Small intestine (tissue), 7 donors: ENCODE results near the gene HLTF. TPM values are rescaled to one million over a fixed set of nuclear protein-coding genes. Genes with fewer than 3 reads are reported as not detected.

Experiments
- DNase-seq, 2 donors: peaks; one replicate each; pipeline versions ENCODE4 v3.0.0 to v3.0.0-alpha.2; 2013
- FAIRE-seq: peaks from 2 replicates; lab custom pipeline; 2012; peaks lifted over from hg19 to GRCh38; lab: Jason Lieb, UNC
- H3K27ac ChIP-seq, 3 donors: one replicate each; pipeline ENCODE4 v1.5.1; 2013; ENCODE audit warnings: low read length in 2 of 3, mild to moderate bottlenecking in 2 of 3, control low read depth in 1 of 3, inconsistent platforms in 1 of 3, low read depth in 1 of 3, moderate library complexity in 1 of 3
- H3K27me3 ChIP-seq, 3 donors: one replicate each; pipeline ENCODE4 v1.6.1; 2013; ENCODE audit warnings: low read length in 3 of 3, inconsistent platforms in 1 of 3; ENCODE audit not compliant: control insufficient read depth in 3 of 3, insufficient read depth in 3 of 3
- H3K36me3 ChIP-seq, 3 donors: one replicate each; pipeline ENCODE4 v1.6.1; 2013; ENCODE audit warnings: low read length in 3 of 3, inconsistent platforms in 1 of 3, low read depth in 1 of 3, mild to moderate bottlenecking in 1 of 3, moderate library complexity in 1 of 3; ENCODE audit not compliant: control insufficient read depth in 3 of 3, insufficient read depth in 2 of 3
- H3K4me1 ChIP-seq, 3 donors: one replicate each; pipeline ENCODE4 v1.6.1; 2013; ENCODE audit warnings: low read length in 2 of 3, inconsistent platforms in 1 of 3, low read depth in 1 of 3, mild to moderate bottlenecking in 1 of 3, moderate library complexity in 1 of 3; ENCODE audit not compliant: control insufficient read depth in 3 of 3, insufficient read depth in 2 of 3
- H3K4me3 ChIP-seq, 3 donors: one replicate each; pipeline ENCODE4 v1.5.1; 2013; ENCODE audit warnings: low read length in 3 of 3, control low read depth in 1 of 3, inconsistent platforms in 1 of 3, low read depth in 1 of 3, mild to moderate bottlenecking in 1 of 3, moderate library complexity in 1 of 3
- H3K9me3 ChIP-seq, 2 donors: one replicate each; pipeline ENCODE4 v1.6.1; 2013; ENCODE audit warnings: low read depth in 1 of 2, low read length in 1 of 2; ENCODE audit not compliant: control insufficient read depth in 2 of 2, insufficient read depth in 1 of 2
- WGBS, 3 donors: extraction: QIAGEN DNeasy Blood & Tissue Kit; methylation state at CpG; one replicate each; pipeline ENCODE4 v1.1.7; 2013; 5-methylcytosine and 5-hydroxymethylcytosine counted together
- polyA plus RNA-seq, 4 donors: library from polyadenylated mRNA; stranded (reverse) in 3 of 4; unstranded in 1 of 4; fragments of 200-250 nt in 3 of 4; fragments of 120-200 nt in 1 of 4; gene quantifications; one replicate each; pipeline versions ENCODE4 v1.2.1 to v1.2.3, GENCODE V29; 2013
- donor health status: healthy with polysubstance abuse.
- donor health status: control.
- donor health status: control.
- donor health status: Bipolar disorder and iron deficiency.
- donor health status: healthy.

HLTF gene
- polyA plus RNA-seq, 4 donors, result 1.1 to 19.1 (median 4.3) TPM

DNA sequence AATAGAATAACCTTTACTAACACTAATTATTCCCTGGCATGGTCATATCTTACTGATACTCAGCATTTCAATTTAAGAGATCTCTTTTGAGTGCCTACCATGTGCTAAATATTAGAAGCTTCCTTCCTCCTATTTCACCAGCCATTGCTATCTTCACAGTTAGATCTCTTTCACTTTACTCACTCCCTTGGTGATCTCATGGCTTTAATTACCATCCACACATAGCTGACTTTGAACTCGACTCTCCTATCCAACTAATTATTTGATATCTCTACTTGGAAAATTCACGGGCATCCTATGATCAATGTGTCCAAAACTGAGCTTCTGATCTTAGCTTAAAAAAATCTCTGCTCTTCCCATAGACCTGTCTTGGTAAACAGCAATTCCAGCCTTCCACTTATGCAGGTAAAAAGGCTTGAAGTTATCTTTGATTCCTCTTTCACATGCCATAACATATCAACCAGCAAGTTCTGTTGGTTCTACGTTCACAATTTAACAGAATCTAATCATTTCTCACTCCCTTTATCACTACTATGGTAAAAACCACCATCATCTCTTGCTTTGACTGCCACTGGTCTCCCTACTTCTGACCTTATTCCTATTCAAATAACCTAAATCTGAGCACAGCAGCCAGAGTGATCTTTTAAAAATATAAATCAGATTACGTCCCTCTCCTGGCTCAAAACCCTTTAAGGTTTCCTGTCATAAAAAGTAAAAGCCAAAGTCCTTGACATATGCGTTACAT lies 41.8 kb downstream of the HLTF start:
- whole genome bisulfite sequencing, 3 donors, result 58 to 74% (median 70%) methylated on average over 5 of the region's 5 CpGs
- FAIRE-seq (no peak), DNase-seq (peak; percentile 61 to 64)
- Histone ChIP-seq H3K4me3 (no peak overlapping the region), H3K27me3 (no peaks in the 10 kb centered on the region), H3K27ac (peak overlapping the region in 1 of 3 donors; percentile 79), H3K36me3 (peaks cover 0 to 2% (median 0%) of the 10 kb centered on the region in 3 donors), H3K9me3 (no peaks in the 10 kb centered on the region), H3K4me1 (peaks cover 0 to 9% (median 0%) of the 10 kb centered on the region in 3 donors)

DNA sequence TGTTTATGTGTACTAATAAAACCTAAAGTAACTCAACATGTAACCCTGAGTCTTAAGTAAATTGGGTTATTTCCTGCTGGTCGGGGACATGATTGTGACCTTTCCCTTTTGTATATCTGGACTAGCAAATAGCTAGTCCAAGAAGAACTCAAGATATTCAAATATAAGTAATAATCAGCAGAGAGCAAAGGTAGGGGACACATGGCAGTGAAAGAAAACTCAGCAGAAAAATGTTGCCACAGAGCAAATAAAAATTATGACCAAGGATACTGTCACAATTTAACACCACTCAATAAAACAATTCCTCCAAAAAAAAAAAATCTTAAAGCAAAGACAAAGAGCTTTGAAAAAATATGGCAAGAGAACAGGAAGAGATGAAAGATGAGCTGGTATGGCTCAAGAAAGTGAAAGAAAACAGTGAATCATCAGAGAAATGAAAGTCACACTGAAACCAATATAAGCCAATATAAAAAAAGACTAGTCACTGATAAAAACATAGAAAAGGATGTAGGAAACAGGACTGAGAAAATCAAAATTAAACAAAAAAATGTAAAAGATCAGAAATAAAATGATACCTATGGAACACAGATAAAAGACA lies 43.4 kb downstream of the HLTF start:
- DNase-seq, result peak; percentile 9 to 68
- H3K4me3 ChIP-seq, result no peak overlapping the region
- H3K9me3 ChIP-seq, result no peaks in the 10 kb centered on the region
- WGBS, 3 donors, result 10 to 38% (median 14%) methylated on average over 1 of the region's 1 CpG
- H3K27ac ChIP-seq, result peak overlapping the region in 2 of 3 donors; percentile 20 to 79
- peaks cover 0 to 7% (median 3%) of the 10 kb centered on the region in 3 donors for H3K36me3 ChIP-seq
- peaks cover 0 to 9% (median 0%) of the 10 kb centered on the region in 3 donors for H3K4me1 ChIP-seq
- H3K27me3 ChIP-seq, result no peaks in the 10 kb centered on the region
- no peak for FAIRE-seq

DNA sequence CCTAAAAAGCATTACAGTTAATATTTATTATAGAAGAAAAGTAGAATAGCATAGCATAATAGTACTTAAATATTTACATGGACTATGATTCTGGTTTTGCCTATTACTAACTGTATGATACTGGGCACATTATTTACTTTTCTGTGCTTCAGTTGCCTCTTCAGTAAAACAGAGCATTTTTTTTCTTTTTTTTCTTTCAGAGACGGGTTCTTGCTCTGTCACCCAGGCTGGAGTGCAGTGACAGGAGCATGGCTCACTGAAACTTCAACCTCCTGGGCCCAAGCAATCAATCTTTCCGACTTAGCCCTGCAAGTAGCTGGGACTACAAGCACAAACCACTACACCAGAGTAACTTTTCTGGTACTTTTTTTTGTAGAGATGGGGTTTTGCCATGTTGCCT lies 48.0 kb downstream of the HLTF start:
- 82 to 93% (median 88%) methylated on average over 2 of the region's 2 CpGs for WGBS, 3 donors
- H3K4me3 ChIP-seq, result no peak overlapping the region
- FAIRE-seq (no peak), DNase-seq (no peak)
- no peaks in the 10 kb centered on the region for H3K27me3 ChIP-seq
- H3K36me3 ChIP-seq, result peaks cover 0 to 8% (median 3%) of the 10 kb centered on the region in 3 donors
- no peaks in the 10 kb centered on the region for H3K9me3 ChIP-seq
- H3K27ac ChIP-seq, result no peak overlapping the region
- peaks cover 0 to 1% (median 0%) of the 10 kb centered on the region in 3 donors for H3K4me1 ChIP-seq

DNA sequence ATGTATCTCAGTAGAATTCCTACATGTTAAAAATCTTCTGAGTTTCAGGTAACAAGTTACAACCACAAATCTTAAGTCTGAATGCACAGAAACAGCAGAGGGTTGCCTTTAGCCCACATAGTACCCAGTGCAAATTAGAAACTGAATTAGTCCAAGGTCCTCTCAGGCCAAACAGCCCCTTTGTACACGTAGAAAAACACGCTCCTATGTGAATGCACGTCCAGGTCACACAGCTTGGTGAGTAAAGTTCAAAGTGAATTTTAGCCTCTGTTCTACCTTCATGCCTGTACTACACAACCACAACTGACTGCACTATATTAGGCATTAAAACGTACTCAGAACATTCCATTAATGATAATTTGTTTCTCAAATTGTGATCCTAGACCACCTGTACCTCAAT lies 48.6 kb downstream of the HLTF start:
- no peak for FAIRE-seq
- 79 to 87% (median 84%) methylated on average over 4 of the region's 4 CpGs for WGBS, 3 donors
- H3K27ac ChIP-seq, result peak overlapping the region in 1 of 3 donors; percentile 36
- DNase-seq, result peak in 1 of 2 donors; percentile 39
- no peaks in the 10 kb centered on the region for H3K9me3 ChIP-seq
- H3K4me3 ChIP-seq, result no peak overlapping the region
- H3K4me1 ChIP-seq, result no peaks in the 10 kb centered on the region
- H3K36me3 ChIP-seq, result peaks cover 0 to 8% (median 3%) of the 10 kb centered on the region in 3 donors
- no peaks in the 10 kb centered on the region for H3K27me3 ChIP-seq

DNA sequence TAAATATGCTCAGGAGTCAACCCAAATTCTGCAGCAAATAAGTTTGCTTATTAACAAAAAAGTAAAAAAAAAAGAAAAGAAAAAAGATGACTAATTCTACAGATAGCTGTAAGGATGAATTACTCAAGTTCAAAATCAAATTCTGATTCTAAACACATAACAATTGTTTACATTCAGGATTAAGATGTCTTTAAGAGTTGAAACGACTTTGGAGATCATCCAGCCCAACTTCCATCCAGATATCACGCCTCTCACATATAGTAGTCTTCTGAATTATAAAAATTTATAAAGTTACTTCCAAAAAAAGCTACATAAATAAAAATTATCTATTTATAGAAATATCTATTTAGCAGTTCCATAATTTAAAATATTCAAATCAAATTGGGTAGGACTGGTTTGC lies 55.2 kb downstream of the HLTF start:
- Histone ChIP-seq H3K4me3 (no peak overlapping the region), H3K9me3 (no peaks in the 10 kb centered on the region), H3K36me3 (peaks cover 3 to 10% (median 4%) of the 10 kb centered on the region in 3 donors), H3K27ac (no peak overlapping the region), H3K4me1 (no peaks in the 10 kb centered on the region), H3K27me3 (no peaks in the 10 kb centered on the region)
- no peak for FAIRE-seq
- 76 to 83% (median 78%) methylated on average over 2 of the region's 2 CpGs for WGBS, 3 donors
- DNase-seq, result no peak

DNA sequence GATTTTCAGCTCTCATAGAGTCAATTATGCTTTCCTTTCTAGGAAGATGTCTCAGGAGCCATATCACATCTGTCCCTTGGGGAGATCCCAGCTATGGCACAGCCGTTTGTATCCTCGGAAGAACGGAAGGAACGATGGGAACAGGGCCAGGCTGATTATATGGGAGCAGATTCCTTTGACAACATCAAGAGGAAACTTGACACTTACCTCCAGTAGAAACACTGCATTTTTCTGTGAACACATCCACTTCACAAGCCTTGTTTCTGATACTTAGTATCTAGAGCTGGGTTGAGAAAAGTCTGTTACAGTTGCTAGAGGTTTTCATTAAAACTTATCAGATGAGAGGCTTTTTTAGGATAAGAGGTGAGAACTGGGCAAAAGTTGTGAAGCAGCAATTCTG lies 59.6 kb downstream of the HLTF start:
- DNase-seq (no peak), FAIRE-seq (no peak)
- peaks cover 0 to 5% of the 10 kb centered on the region in 2 donors for H3K9me3 ChIP-seq
- no peak overlapping the region for H3K27ac ChIP-seq
- H3K4me3 ChIP-seq, result no peak overlapping the region
- peaks cover 8 to 12% (median 10%) of the 10 kb centered on the region in 3 donors for H3K36me3 ChIP-seq
- H3K27me3 ChIP-seq, result no peaks in the 10 kb centered on the region
- 85 to 89% (median 86%) methylated on average over 4 of the region's 4 CpGs for WGBS, 3 donors
- no peaks in the 10 kb centered on the region for H3K4me1 ChIP-seq

DNA sequence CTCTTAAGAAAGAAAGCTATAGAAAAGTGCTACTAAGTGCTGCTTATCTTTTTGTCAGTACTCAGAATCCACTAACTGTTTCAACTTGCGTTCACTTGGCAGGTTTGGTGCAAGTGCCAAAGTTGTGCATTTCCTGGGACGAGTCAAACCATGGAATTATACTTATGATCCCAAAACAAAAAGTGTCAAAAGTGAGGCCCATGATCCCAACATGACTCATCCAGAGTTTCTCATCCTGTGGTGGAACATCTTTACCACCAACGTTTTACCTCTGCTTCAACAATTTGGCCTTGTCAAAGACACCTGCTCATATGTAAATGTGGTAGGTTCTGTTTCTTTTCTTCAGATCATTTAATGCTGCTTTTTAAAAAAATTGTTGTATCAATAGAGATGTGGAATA lies 62.4 kb downstream of the HLTF start:
- Histone ChIP-seq H3K27ac (no peak overlapping the region), H3K4me1 (no peaks in the 10 kb centered on the region), H3K36me3 (peaks cover 7 to 21% (median 13%) of the 10 kb centered on the region in 3 donors), H3K4me3 (no peak overlapping the region), H3K27me3 (no peaks in the 10 kb centered on the region), H3K9me3 (peaks cover 0 to 5% of the 10 kb centered on the region in 2 donors)
- WGBS, 3 donors, result 84 to 91% (median 86%) methylated on average over 3 of the region's 3 CpGs
- FAIRE-seq (no peak), DNase-seq (no peak)

DNA sequence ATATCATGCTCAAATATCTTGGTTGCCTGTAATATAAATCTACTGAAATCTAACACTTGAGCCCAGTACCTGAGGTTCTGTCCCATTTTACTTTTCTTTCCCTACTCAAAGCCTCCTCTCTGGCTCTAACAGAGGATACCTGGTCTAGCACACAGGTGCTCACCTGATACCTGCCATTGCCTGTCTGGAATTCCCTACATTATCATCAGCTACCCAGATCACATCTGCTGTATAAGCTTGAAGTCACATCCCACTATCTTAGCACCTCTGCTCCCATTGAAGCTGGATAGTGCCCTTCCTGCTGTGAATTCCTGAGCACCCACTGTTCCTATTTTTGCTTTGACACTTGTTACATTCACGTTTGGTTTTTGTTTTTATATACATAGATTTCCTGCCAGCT lies 64.5 kb downstream of the HLTF start:
- Histone ChIP-seq H3K9me3 (peaks cover 0 to 5% of the 10 kb centered on the region in 2 donors), H3K36me3 (peaks cover 0 to 29% (median 11%) of the 10 kb centered on the region in 3 donors), H3K27me3 (no peaks in the 10 kb centered on the region), H3K4me1 (no peaks in the 10 kb centered on the region), H3K27ac (no peak overlapping the region), H3K4me3 (no peak overlapping the region)
- FAIRE-seq, result no peak
- DNase-seq, result no peak
- WGBS, 3 donors, result 51 to 79% (median 66%) methylated on average over 1 of the region's 1 CpG
